Caco-2 (cell line): Measurements from ENCODE around the gene GOLGA6D. TPM values are rescaled to one million over a fixed set of nuclear protein-coding genes. Genes with fewer than 3 reads are reported as not detected.
"Not testable (repeated sequence)": the region's sequence is repeated elsewhere in the genome, so short reads cannot be mapped to it uniquely, and the experiment has no call there.

ENCODE experiments used
- BruUV-seq: library from RNA; stranded (reverse); fragments of 400-500 nt; replicated peaks from 2 replicates; lab custom pipeline; 2021; lab: Mats Ljungman, UMichigan
- CTCF ChIA-PET: fragments of 300-600 bp; sonication (Branson Sonifier 250); formaldehyde crosslinking; loops from one replicate; lab custom pipeline; 2022; ENCODE audit warnings: antibody characterized with exemption; lab: Charles Lee
- POLR2A ChIA-PET: fragments of 300-600 bp; sonication (Branson Sonifier 250); formaldehyde crosslinking; loops from one replicate; lab custom pipeline; 2022; ENCODE audit warnings: antibody characterized with exemption; lab: Charles Lee
- DNase-seq, 2 experiments: peaks; one replicate each; pipeline versions ENCODE4 v3.0.0 to v3.0.0-alpha.2; 2020 to 2022
- H3K27me3 ChIP-seq: replicated peaks from 2 replicates; pipeline ENCODE4 v1.6.0; 2011; ENCODE audit warnings: low read length; ENCODE audit not compliant: control insufficient read depth, insufficient read depth
- H3K36me3 ChIP-seq: 2 replicates; pipeline ENCODE4 v1.5.1; 2011; ENCODE audit warnings: low read length; ENCODE audit not compliant: control insufficient read depth, insufficient read depth
- H3K4me1 ChIP-seq: fragments of 250-450 bp; sonication (Bioruptor Pico); 2 replicates; pipeline ENCODE4 v1.5.1; 2020; ENCODE audit warnings: mild to moderate bottlenecking
- H3K4me3 ChIP-seq: 2 replicates; pipeline ENCODE4 v1.5.1; 2011; ENCODE audit warnings: low read depth, mild to moderate bottlenecking, control low read depth, low read length
- H3K9me3 ChIP-seq: fragments of 250-450 bp; sonication (Bioruptor Pico); 2 replicates; pipeline ENCODE4 v1.5.1; 2020; ENCODE audit warnings: mild to moderate bottlenecking, moderate library complexity
- H3K27ac Mint-ChIP-seq: one replicate; pipeline ENCODE4 v1.8.0; 2022; ENCODE audit warnings: mixed read lengths; ENCODE audit not compliant: unreplicated experiment
- H3K27me3 Mint-ChIP-seq: one replicate; pipeline ENCODE4 v1.8.0; 2022; ENCODE audit warnings: mixed read lengths; ENCODE audit not compliant: insufficient read depth, unreplicated experiment
- H3K36me3 Mint-ChIP-seq: one replicate; pipeline ENCODE4 v1.8.0; 2022; ENCODE audit warnings: mild to moderate bottlenecking, mixed read lengths; ENCODE audit not compliant: insufficient read depth, unreplicated experiment
- H3K4me1 Mint-ChIP-seq: one replicate; pipeline ENCODE4 v1.8.0; 2022; ENCODE audit warnings: low read depth, mixed read lengths; ENCODE audit not compliant: unreplicated experiment
- H3K4me3 Mint-ChIP-seq: one replicate; pipeline ENCODE4 v1.8.0; 2022; ENCODE audit warnings: mild to moderate bottlenecking, moderate library complexity, mixed read lengths; ENCODE audit not compliant: unreplicated experiment
- H3K9me3 Mint-ChIP-seq: one replicate; pipeline ENCODE4 v1.8.0; 2022; ENCODE audit warnings: mixed read lengths; ENCODE audit not compliant: unreplicated experiment
- intact Hi-C: fragments of 100-400 bp; cut with micrococcal nuclease; formaldehyde crosslinking; loops from one replicate; pipeline ENCODE4 v1.10.0; 2022; ENCODE audit not compliant: unreplicated experiment
- total RNA-seq: library from RNA; stranded (reverse); gene quantifications from 2 replicates; pipeline ENCODE4 v1.2.3, GENCODE V29; 2022
- TF ChIP-seq, protein P1 (sequence below), 2 experiments: fragments of 200-600 bp in 1 of 2; IDR thresholded peaks; 1 replicate in 1 of 2; 2 replicates in 1 of 2; pipeline versions ENCODE4 v1.5.1 to v1.8.0; 2011 to 2022; ENCODE audit warnings: antibody characterized with exemption in 1 of 2, control low read depth in 1 of 2, inconsistent platforms in 1 of 2, low read depth in 1 of 2, low read length in 1 of 2, mild to moderate bottlenecking in 1 of 2, moderate library complexity in 1 of 2; ENCODE audit not compliant: insufficient read depth in 1 of 2, severe bottlenecking in 1 of 2, unreplicated experiment in 1 of 2

The GOLGA6D gene
- total RNA-seq, 1 experiment from 2014 or later = not detected

DNA sequence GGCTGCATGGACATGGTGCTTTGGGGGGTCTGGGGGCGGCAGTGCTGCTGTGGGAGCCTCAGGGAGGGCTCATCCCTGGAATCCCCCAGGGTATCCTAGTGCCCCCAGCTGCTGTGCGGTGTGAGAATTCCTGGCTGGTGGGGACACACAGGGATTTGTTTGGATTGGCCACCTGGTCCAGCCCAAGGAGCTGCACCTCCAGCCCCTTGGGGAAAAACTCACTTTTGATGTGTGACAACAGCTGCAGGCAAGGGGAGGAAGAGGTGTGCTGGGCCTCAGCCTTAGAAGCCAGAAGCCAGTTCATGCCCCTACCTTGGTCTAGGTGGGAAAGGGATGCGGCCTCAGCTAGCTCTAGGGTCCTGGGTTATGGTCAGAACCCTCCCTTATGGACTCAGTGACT, 44.9 kb downstream of the GOLGA6D start:
- Histone ChIP-seq H3K36me3 (no peaks in the 10 kb centered on the region), H3K27me3 (no peaks in the 10 kb centered on the region), H3K4me3 (no peak overlapping the region), H3K4me1 (no peaks in the 10 kb centered on the region), H3K9me3 (no peaks in the 10 kb centered on the region)
- TF ChIP-seq, protein P1, sequence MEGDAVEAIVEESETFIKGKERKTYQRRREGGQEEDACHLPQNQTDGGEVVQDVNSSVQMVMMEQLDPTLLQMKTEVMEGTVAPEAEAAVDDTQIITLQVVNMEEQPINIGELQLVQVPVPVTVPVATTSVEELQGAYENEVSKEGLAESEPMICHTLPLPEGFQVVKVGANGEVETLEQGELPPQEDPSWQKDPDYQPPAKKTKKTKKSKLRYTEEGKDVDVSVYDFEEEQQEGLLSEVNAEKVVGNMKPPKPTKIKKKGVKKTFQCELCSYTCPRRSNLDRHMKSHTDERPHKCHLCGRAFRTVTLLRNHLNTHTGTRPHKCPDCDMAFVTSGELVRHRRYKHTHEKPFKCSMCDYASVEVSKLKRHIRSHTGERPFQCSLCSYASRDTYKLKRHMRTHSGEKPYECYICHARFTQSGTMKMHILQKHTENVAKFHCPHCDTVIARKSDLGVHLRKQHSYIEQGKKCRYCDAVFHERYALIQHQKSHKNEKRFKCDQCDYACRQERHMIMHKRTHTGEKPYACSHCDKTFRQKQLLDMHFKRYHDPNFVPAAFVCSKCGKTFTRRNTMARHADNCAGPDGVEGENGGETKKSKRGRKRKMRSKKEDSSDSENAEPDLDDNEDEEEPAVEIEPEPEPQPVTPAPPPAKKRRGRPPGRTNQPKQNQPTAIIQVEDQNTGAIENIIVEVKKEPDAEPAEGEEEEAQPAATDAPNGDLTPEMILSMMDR (IDR thresholded peaks at IDR 0.05; ENCODE audit: insufficient read depth in 1 of 2, low read depth in 1 of 2, low read length in 1 of 2, severe bottlenecking in 1 of 2, unreplicated experiment in 1 of 2) = no peak
- ChIA-PET CTCF (no interaction called here), POLR2A (no interaction called here)
- no TSS peak for BruUV-seq
- no peak overlapping the region for H3K4me3 Mint-ChIP-seq
- no peak overlapping the region for H3K27ac Mint-ChIP-seq
- no peaks in the 10 kb centered on the region for H3K27me3 Mint-ChIP-seq
- H3K36me3 Mint-ChIP-seq = no peaks in the 10 kb centered on the region
- intact Hi-C loops = no loop called here
- H3K9me3 Mint-ChIP-seq = no peaks in the 10 kb centered on the region
- H3K4me1 Mint-ChIP-seq = peaks cover 5% of the 10 kb centered on the region
- no peak for DNase-seq

DNA sequence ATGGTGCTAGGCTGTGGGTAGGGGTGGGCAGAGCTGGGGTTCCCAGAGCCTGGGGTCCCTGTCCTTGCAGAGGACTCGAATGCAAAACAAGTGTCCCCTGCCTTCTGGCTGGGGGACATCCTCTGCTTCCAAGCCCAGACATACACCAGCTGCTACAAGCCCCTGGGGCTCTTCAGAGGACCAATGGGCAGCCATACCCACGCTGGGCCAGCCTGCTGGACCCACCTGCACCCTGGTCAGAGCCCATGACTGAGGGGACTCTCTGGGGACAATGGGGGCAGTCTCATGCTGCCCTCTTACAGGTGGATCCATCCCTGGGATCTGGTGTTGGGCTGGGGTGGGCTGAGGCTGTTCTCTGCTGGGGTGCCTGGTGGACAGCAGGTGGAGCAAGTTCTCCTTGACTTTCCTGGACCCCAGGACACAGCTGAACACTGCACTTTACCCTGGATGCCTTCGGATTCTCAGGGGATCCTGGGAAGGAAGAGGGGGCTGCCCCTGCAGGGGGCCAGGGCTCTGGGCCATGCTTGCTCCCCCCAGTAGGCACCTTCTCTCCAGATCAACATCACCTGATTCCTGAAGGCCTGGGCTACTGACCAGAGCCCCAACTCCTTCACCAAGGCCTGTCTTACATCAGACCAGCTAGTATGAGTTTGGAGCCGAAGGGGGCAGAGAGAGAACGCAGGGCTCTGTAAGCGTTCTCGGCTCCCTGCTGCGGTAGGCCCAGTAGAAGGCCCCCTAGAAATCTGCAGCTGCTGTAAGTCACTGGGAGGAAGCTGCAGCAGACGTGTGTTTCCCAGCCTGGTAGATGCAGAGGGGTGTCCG, 46.1 kb downstream of the GOLGA6D start:
- H3K4me1 ChIP-seq = no peaks in the 10 kb centered on the region
- POLR2A ChIA-PET = no interaction called here
- Mint-ChIP-seq H3K4me3 (no peak overlapping the region), H3K27ac (no peak overlapping the region), H3K4me1 (peaks cover 5% of the 10 kb centered on the region), H3K36me3 (no peaks in the 10 kb centered on the region), H3K27me3 (no peaks in the 10 kb centered on the region), H3K9me3 (no peaks in the 10 kb centered on the region)
- no peaks in the 10 kb centered on the region for H3K27me3 ChIP-seq
- CTCF ChIA-PET = interaction anchor here (0.6 kb wide), 2 partner anchors 358 to 1010 kb away, joined by 3 read pairs; no protein-coding TSS in a partner anchor
- H3K9me3 ChIP-seq = no peaks in the 10 kb centered on the region
- TF ChIP-seq, protein P1 (IDR thresholded peaks at IDR 0.05; ENCODE audit: insufficient read depth in 1 of 2, low read depth in 1 of 2, low read length in 1 of 2, severe bottlenecking in 1 of 2, unreplicated experiment in 1 of 2) = no peak
- DNase-seq = no peak
- intact Hi-C loops = no loop called here
- H3K36me3 ChIP-seq = no peaks in the 10 kb centered on the region
- no peak overlapping the region for H3K4me3 ChIP-seq
- no TSS peak for BruUV-seq

DNA sequence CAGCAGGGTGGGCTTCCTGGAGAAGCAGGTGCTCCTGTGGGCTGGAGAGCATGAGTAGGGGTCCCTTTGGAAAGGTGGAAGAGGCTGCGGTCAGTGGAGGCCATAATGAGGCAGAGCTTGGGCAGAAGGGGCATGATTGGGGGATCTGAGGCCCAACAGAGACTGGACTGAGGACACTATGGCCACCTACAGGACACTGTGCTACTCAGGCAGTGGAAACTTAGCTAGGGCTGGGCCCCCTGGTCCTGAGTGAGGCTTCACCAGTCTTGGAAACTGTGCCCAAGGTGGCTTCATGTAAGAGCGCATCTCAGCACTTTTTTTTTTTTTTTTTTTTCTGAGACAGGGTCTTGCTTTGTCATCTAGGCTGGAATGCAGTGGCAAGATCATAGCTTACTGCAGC, 46.9 kb downstream of the GOLGA6D start:
- Histone ChIP-seq H3K36me3 (no peaks in the 10 kb centered on the region), H3K9me3 (no peaks in the 10 kb centered on the region), H3K4me1 (no peaks in the 10 kb centered on the region), H3K27me3 (no peaks in the 10 kb centered on the region), H3K4me3 (no peak overlapping the region)
- Mint-ChIP-seq H3K4me1 (no peaks in the 10 kb centered on the region), H3K27me3 (no peaks in the 10 kb centered on the region), H3K9me3 (no peaks in the 10 kb centered on the region), H3K36me3 (no peaks in the 10 kb centered on the region), H3K4me3 (no peak overlapping the region), H3K27ac (no peak overlapping the region)
- no TSS peak for BruUV-seq
- CTCF ChIA-PET = interaction anchor here (0.6 kb wide), 2 partner anchors 122 to 1011 kb away, joined by 3 read pairs; partner anchors contain the start of gene SIN3A
- TF ChIP-seq, protein P1 (IDR thresholded peaks at IDR 0.05; ENCODE audit: insufficient read depth in 1 of 2, low read depth in 1 of 2, low read length in 1 of 2, severe bottlenecking in 1 of 2, unreplicated experiment in 1 of 2) = no peak
- POLR2A ChIA-PET = no interaction called here
- DNase-seq = no peak
- intact Hi-C loops = no loop called here

DNA sequence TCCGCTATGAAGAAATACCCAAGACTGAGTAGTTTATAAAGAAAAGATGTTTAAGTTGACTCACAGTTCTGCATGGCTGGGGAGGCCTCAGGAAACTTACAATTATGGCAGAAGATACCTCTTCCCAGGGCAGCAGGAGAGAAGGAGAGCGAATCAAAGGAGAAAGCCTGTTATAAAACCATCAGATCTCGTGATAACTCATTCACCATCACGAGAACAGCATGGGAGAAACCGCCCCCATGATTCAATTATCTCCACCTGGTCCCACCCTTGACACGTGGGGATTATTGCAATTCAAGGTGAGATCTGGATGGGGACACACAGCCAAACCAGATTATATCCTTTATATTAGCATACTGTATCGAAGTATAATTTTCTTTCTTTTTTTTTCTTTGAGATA, 49.5 kb downstream of the GOLGA6D start:
- DNase-seq, H3K9me3 ChIP-seq, H3K27ac Mint-ChIP-seq, CTCF ChIA-PET, H3K4me1 Mint-ChIP-seq, POLR2A ChIA-PET, H3K27me3 Mint-ChIP-seq, H3K36me3 Mint-ChIP-seq, H3K27me3 ChIP-seq, H3K9me3 Mint-ChIP-seq, H3K4me1 ChIP-seq, H3K4me3 ChIP-seq, intact Hi-C loops, H3K4me3 Mint-ChIP-seq, H3K36me3 ChIP-seq, BruUV-seq: not testable (repeated sequence)
